Measurements from ENCODE around the gene C3orf49.

DNA sequence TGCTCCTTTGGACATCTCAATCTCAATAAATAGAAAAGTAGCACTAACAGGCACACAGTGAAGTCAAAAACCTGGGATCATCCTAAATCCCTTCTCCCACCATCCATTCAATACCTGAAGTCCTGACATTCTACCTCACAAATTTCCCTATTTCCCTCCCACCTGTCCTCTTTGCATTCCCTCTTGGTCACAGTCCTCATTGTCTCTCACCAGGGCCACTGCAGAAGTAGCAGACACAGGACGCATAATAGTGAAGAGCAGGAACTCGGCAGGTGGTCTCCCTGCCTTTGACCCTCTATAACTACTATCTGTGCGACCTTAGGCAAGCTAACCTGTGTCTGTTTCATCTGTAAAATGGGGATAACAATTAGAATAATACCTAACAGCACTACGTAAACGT is 42.2 kb downstream of the C3orf49 start:
- TF ChIP-seq, protein P1, sequence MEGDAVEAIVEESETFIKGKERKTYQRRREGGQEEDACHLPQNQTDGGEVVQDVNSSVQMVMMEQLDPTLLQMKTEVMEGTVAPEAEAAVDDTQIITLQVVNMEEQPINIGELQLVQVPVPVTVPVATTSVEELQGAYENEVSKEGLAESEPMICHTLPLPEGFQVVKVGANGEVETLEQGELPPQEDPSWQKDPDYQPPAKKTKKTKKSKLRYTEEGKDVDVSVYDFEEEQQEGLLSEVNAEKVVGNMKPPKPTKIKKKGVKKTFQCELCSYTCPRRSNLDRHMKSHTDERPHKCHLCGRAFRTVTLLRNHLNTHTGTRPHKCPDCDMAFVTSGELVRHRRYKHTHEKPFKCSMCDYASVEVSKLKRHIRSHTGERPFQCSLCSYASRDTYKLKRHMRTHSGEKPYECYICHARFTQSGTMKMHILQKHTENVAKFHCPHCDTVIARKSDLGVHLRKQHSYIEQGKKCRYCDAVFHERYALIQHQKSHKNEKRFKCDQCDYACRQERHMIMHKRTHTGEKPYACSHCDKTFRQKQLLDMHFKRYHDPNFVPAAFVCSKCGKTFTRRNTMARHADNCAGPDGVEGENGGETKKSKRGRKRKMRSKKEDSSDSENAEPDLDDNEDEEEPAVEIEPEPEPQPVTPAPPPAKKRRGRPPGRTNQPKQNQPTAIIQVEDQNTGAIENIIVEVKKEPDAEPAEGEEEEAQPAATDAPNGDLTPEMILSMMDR (IDR thresholded peaks at IDR 0.05): no peak
- TF ChIP-seq POLR2AphosphoS5 (IDR thresholded peaks at IDR 0.05) (no peak), POLR2A (IDR thresholded peaks at IDR 0.05) (no peak), EP300 (IDR thresholded peaks at IDR 0.05) (no peak)
